OCI-LY7 (cell line): ENCODE measurements around the gene G0S2.

Source experiments
- EZH2phosphoT487 ChIP-seq: fragments of 200-600 bp; sonication (generic); IDR thresholded peaks from 2 replicates; pipeline ENCODE4 v1.6.1; 2018; ENCODE audit warnings: low read depth, borderline replicate concordance, mild to moderate bottlenecking, mixed run types, antibody characterized with exemption, low read length, moderate library complexity, mixed read lengths
- TF ChIP-seq, protein P1 (sequence below): fragments of 200-600 bp; sonication (generic); conservative IDR thresholded peaks from 2 replicates; pipeline ENCODE4 v1.5.1; 2014; ENCODE audit warnings: mild to moderate bottlenecking, antibody characterized with exemption, low read length, moderate library complexity, mixed read lengths

DNA sequence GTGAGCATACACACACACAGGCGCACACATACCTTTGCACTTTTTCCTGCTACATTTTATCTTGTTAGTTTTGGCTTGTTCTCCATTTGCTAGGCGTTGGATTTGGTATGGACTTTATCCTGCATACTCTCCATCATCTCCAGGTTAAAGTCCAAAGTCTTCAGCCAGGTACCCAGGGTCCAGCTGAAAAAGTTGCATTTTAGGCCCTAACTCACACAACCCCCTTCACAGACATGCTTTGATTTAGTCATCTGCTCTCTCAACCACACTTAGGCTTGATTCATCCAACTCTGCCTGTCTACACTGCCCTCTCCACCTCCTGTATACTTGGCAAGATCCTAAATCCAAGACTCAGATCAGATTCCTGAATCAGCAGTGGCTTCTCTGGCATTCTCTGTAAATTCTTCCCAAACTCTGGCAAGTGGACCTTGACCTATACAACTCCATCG, 12.3 kb upstream of the G0S2 start:
- TF ChIP-seq, protein P1, sequence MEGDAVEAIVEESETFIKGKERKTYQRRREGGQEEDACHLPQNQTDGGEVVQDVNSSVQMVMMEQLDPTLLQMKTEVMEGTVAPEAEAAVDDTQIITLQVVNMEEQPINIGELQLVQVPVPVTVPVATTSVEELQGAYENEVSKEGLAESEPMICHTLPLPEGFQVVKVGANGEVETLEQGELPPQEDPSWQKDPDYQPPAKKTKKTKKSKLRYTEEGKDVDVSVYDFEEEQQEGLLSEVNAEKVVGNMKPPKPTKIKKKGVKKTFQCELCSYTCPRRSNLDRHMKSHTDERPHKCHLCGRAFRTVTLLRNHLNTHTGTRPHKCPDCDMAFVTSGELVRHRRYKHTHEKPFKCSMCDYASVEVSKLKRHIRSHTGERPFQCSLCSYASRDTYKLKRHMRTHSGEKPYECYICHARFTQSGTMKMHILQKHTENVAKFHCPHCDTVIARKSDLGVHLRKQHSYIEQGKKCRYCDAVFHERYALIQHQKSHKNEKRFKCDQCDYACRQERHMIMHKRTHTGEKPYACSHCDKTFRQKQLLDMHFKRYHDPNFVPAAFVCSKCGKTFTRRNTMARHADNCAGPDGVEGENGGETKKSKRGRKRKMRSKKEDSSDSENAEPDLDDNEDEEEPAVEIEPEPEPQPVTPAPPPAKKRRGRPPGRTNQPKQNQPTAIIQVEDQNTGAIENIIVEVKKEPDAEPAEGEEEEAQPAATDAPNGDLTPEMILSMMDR = no peak
- no peak for TF ChIP-seq EZH2phosphoT487
